Astrocyte (in vitro differentiated cells and primary cell): ENCODE measurements around the gene ATXN1.
"Not testable (repeated sequence)": the region's sequence is repeated elsewhere in the genome, so short reads cannot be mapped to it uniquely, and the experiment has no call there.

Source experiments
- CTCF ChIP-seq: IDR thresholded peaks from 2 replicates; pipeline ENCODE4 v1.5.1; 2011; ENCODE audit warnings: low read depth, mild to moderate bottlenecking, inconsistent platforms, low read length, moderate library complexity; ENCODE audit not compliant: insufficient read depth
- EZH2 ChIP-seq: IDR thresholded peaks from 2 replicates; pipeline ENCODE4 v1.6.1; 2012; ENCODE audit warnings: mild to moderate bottlenecking, low read length, inconsistent platforms; ENCODE audit not compliant: insufficient read depth

GRCh38 chr6:16628580-16628979 lies 132.7 kb downstream of the ATXN1 start:
- not testable (repeated sequence) for TF ChIP-seq CTCF, EZH2
